VCaP (cell line): Measurements from ENCODE around the gene CDH13.

Source experiments
- H3K27ac ChIP-seq: fragments of 450-650 bp; 2 replicates; pipeline ENCODE4 v1.5.1; 2017
- TF ChIP-seq, protein P1 (sequence below): fragments of 450-650 bp; conservative IDR thresholded peaks from 2 replicates; pipeline ENCODE4 v1.5.1; 2017; ENCODE audit warnings: mild to moderate bottlenecking, moderate library complexity

Gene CDH13

DNA sequence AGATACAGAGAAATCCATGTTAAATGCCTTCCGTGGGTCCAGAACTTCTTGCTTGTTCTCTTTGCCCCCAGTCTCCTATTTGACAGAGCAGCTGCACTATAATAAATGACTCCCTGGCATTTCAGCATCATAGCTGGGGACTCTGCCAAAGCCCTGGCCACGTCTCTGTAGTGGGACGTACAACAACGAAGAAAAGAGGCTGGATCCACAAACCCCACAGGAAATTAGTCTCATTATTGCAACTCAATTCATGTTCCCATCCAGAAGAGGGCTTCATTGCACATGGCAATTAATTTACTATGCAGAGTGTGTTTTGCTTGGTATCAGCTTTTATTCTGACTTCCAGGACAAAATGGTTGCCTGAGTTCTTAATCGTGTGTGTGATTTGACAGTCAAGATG, 121.3 kb downstream of the CDH13 start:
- no peak overlapping the region for H3K27ac ChIP-seq
- TF ChIP-seq, protein P1, sequence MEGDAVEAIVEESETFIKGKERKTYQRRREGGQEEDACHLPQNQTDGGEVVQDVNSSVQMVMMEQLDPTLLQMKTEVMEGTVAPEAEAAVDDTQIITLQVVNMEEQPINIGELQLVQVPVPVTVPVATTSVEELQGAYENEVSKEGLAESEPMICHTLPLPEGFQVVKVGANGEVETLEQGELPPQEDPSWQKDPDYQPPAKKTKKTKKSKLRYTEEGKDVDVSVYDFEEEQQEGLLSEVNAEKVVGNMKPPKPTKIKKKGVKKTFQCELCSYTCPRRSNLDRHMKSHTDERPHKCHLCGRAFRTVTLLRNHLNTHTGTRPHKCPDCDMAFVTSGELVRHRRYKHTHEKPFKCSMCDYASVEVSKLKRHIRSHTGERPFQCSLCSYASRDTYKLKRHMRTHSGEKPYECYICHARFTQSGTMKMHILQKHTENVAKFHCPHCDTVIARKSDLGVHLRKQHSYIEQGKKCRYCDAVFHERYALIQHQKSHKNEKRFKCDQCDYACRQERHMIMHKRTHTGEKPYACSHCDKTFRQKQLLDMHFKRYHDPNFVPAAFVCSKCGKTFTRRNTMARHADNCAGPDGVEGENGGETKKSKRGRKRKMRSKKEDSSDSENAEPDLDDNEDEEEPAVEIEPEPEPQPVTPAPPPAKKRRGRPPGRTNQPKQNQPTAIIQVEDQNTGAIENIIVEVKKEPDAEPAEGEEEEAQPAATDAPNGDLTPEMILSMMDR = no peak

DNA sequence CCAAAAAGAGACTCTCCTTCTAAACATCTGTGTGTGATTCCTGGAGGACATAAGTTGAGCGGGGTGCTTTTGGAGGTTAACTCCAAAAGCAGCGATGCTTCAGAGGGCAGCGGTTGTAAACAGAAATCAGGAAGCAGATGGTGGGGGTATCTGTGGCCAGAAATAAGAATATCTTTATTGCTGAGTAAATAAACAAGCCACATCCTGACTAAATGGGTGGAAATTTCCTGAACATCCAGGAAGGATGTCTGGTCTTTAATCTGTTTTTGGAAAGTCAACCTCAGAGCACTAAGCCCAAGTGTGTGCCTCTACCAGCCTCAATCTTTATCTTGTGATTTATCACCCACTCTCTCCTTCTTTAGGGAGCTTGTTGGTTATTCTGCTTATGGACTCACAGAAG, 123.3 kb downstream of the CDH13 start:
- TF ChIP-seq, protein P1 = no peak
- no peak overlapping the region for H3K27ac ChIP-seq

DNA sequence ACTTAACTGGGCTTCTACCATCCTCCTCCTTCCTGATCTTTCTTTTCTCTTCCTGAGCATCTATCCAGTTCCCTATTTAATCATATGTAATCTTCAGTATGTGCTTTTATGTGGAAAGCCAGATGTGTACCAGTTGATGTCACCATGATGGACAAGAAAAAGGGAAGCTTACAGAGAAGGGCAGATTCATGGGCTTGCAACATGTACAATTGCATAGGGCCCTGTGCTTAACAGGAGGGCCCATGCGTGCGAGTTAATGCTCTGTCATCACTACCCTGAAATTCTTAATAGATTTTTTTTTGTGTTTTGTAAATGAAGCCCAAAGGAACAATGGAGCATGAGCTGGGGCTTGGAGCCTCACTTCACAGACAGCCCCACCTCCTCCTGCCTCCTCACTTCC, 124.3 kb downstream of the CDH13 start:
- TF ChIP-seq, protein P1 = no peak
- H3K27ac ChIP-seq = no peak overlapping the region

DNA sequence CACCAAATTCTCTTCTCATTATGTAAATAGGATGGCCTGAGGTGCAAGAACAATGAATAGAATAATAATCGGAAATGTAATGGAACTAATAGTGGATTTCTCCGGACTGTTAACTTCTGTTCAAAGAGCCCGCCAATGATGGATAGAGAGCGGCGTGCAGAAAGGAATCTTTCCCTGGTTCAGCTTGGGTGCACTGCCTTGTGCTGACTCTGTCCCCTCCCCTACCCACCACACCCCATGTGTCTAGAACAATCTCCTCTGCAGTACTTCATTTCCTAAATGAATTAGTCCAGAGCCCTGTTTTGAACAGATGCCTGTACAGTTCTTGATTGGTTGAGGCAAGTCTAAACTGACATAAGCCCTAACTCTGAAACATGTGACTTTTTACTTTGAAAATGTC, 125.4 kb downstream of the CDH13 start:
- no peak overlapping the region for H3K27ac ChIP-seq
- TF ChIP-seq, protein P1 = no peak

DNA sequence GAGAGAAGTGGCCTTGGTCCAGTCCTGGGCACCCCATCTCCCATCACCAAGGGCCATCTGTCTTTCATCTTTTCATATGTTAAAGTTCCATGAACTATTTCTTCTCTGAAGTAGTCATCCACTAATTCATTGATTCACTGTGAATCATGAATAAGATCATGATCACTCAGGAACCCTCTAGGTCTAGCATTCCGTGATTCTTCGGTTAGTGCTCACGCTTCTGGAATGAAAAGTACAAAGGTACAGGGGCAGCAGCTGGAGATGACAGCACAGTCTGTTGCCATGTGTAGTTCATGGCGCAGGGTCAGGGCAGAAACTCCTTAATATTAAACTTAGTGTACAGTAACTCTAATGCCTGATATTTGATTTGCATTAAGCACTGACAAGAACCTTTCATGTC, 127.1 kb downstream of the CDH13 start:
- H3K27ac ChIP-seq = no peak overlapping the region
- TF ChIP-seq, protein P1 = no peak

DNA sequence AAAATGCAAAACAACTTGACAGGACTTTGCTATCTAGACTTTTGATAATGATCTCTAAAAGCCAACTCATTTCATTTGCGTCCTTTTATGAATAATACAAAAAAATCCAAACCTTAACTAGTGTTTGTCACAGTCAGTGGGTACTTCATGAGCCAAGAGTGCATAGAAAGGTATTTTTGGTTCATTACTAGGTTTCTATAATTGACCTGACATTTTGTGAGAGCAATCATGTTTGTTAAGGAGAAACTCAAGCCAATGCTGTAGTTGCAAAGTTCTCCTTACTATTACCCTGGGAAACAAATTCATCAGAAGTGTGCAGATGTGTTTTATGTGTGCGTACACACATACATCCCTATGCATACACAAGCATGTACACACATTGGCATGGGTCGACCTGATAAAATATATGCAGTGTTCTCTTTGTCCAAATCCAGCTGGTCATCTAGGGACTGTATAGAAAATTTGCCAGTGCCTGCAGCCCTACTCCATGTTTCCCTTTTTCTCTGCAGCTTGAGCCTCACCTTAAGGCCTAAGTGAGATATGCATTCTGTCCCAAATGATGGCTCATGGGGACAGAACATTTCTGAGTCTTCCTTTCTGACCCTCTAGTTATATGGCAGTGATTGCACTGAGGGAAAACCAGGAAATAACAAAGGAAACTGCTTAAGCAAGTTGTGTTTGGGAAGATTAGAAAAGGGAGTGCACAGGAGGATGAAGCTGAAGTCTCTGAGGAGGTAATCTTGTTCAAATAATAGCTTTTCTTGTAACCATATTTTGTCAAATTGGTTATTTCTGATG, 128.1 kb downstream of the CDH13 start:
- H3K27ac ChIP-seq = no peak overlapping the region
- TF ChIP-seq, protein P1 = no peak

DNA sequence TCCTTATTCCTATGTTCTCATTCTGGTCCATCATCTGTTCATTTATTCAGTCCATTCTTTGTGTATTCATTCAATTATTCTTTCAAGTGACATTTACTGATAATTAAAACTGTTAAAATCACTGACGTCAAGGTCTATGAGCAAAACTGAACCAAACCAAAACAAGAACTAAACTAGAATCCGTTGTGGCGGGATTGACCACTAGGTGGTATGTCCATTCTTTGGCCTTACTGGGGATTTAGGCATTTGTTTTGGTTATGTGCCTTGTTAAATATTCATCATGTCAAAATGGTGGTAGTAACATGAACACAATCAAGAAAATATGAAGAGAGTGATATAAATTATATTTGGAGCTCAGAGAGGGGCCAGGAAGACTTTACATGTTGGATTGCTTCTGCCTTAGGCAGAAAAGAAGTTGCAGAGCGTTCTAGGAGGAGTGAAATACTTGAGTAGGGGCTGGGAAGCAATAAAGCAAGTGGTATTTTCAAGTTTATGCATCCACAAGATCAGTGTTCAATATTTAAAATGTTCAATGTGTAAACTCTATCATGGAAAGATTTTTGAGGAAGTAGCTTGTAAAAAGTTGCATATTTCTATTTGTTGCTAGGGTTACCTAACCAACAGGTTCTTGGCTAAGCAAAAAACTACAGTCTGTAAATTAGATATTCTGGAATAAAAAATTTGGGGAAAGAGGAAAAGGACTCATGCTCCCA, 129.0 kb downstream of the CDH13 start:
- H3K27ac ChIP-seq = no peak overlapping the region
- TF ChIP-seq, protein P1 = peak; percentile 20; the same call in 1 of the 2 replicates
